Prostate gland (tissue), 2 donors: ENCODE results near the gene ADAMTSL3. TPM values are rescaled to one million over a fixed set of nuclear protein-coding genes. Genes with fewer than 3 reads are reported as not detected.

Source experiments
- DNase-seq: peaks from one replicate; pipeline ENCODE4 v3.0.0-alpha.2; 2019; ENCODE audit warnings: low spot score
- H3K27ac ChIP-seq, 2 donors: fragments of 200-600 bp; sonication (generic); 2 replicates each; pipeline ENCODE4 v1.5.1; 2017 to 2019
- H3K27me3 ChIP-seq: fragments of 200-600 bp; sonication (generic); replicated peaks from 2 replicates; pipeline ENCODE4 v1.5.1; 2019; ENCODE audit not compliant: insufficient read depth
- H3K36me3 ChIP-seq, 2 donors: fragments of 200-600 bp; sonication (generic); 1 replicate in 1 of 2; 2 replicates in 1 of 2; pipeline versions ENCODE4 v1.5.1 to v1.8.1; 2017 to 2019
- H3K4me1 ChIP-seq: fragments of 200-600 bp; sonication (generic); replicated peaks from 2 replicates; pipeline ENCODE4 v1.5.1; 2019
- H3K4me3 ChIP-seq, 2 donors: fragments of 200-600 bp; sonication (generic); 2 replicates each; pipeline ENCODE4 v1.5.1; 2017 to 2019
- H3K9me3 ChIP-seq: fragments of 200-600 bp; sonication (generic); 2 replicates; pipeline ENCODE4 v1.5.1; 2017
- POLR2A ChIP-seq: fragments of 450-650 bp; IDR thresholded peaks from one replicate; pipeline ENCODE4 v1.6.1; 2016; ENCODE audit warnings: antibody characterized with exemption, mild to moderate bottlenecking
- POLR2AphosphoS5 ChIP-seq: sonication (generic); formaldehyde crosslinking; IDR thresholded peaks from one replicate; pipeline ENCODE4 v1.6.1; 2017; ENCODE audit warnings: antibody characterized with exemption
- WGBS: methylation state at CpG from one replicate; pipeline ENCODE4 v1.1.5; 2018; 5-methylcytosine and 5-hydroxymethylcytosine counted together
- intact Hi-C: fragments of 100-400 bp; cut with DNase I; formaldehyde crosslinking; loops from one replicate; pipeline ENCODE4 v1.14.2; 2022
- total RNA-seq, 2 donors: library from RNA; depleted of rRNA; stranded (reverse); fragments of >200 nt; gene quantifications; one replicate each; pipeline ENCODE4 v1.1.0, GENCODE V29; 2016
- TF ChIP-seq, protein P1 (sequence below), 4 experiments: fragments of 200-600 bp in 2 of 4; fragments of 450-650 bp in 2 of 4; sonication (generic) in 2 of 4; IDR thresholded peaks; 1 replicate in 3 of 4; 2 replicates in 1 of 4; pipeline ENCODE4 v1.5.1; 2016 to 2019; ENCODE audit warnings: antibody characterized with exemption in 4 of 4, mild to moderate bottlenecking in 2 of 4, moderate library complexity in 2 of 4

The ADAMTSL3 gene
- total RNA-seq, 2 donors from 2014 or later = 4.5 to 25.2 TPM

DNA sequence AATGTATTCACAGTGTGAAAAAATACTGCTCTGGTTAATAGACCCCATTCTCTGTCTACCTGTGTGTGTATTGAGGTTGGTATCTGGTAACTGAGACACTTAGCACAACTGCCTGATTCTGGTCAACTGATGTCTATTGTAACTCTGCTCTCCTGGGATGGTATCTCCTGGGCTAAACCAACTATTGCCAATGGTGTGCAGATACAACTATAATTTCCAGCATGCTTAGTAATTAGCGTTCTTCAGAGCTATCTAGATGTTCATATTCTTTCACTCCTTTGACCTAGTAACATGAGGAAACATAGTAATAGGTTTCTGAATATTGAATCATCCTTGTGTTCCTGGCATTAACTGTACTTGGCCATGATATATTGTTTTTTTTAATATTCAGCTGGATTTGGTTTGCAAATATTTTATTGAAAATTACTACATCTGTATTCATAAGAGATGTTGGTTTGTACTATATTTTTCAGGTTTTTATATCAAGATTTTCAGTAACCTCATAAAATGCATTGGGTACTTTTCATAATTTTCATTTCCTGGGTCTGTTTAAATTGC lies 16.8 kb downstream of the ADAMTSL3 start:
- H3K27me3 ChIP-seq = no peaks in the 10 kb centered on the region
- H3K27ac ChIP-seq = no peak overlapping the region
- no peak for TF ChIP-seq POLR2AphosphoS5
- no peak for TF ChIP-seq POLR2A
- intact Hi-C loops = no loop called here
- WGBS = 60% methylated on average over 1 of the region's 1 CpG
- no peak overlapping the region for H3K4me3 ChIP-seq
- H3K36me3 ChIP-seq = no peaks in the 10 kb centered on the region
- H3K4me1 ChIP-seq = no peaks in the 10 kb centered on the region
- no peaks in the 10 kb centered on the region for H3K9me3 ChIP-seq
- no peak for DNase-seq

GRCh38 chr15:83671603-83672002 lies 17.7 kb downstream of the ADAMTSL3 start:
- DNase-seq = no peak
- TF ChIP-seq, protein P1, sequence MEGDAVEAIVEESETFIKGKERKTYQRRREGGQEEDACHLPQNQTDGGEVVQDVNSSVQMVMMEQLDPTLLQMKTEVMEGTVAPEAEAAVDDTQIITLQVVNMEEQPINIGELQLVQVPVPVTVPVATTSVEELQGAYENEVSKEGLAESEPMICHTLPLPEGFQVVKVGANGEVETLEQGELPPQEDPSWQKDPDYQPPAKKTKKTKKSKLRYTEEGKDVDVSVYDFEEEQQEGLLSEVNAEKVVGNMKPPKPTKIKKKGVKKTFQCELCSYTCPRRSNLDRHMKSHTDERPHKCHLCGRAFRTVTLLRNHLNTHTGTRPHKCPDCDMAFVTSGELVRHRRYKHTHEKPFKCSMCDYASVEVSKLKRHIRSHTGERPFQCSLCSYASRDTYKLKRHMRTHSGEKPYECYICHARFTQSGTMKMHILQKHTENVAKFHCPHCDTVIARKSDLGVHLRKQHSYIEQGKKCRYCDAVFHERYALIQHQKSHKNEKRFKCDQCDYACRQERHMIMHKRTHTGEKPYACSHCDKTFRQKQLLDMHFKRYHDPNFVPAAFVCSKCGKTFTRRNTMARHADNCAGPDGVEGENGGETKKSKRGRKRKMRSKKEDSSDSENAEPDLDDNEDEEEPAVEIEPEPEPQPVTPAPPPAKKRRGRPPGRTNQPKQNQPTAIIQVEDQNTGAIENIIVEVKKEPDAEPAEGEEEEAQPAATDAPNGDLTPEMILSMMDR (IDR thresholded peaks at IDR 0.05) = no peak
- no peak for TF ChIP-seq POLR2A
- Histone ChIP-seq H3K4me1 (no peaks in the 10 kb centered on the region), H3K27me3 (no peaks in the 10 kb centered on the region), H3K9me3 (no peaks in the 10 kb centered on the region), H3K4me3 (no peak overlapping the region), H3K36me3 (no peaks in the 10 kb centered on the region), H3K27ac (no peak overlapping the region)
- intact Hi-C loops = no loop called here
- WGBS = 70% methylated on average over 2 of the region's 2 CpGs

- H3K9me3 ChIP-seq = no peaks in the 10 kb centered on the region
- no peak for TF ChIP-seq POLR2AphosphoS5
- TF ChIP-seq, protein P1 (IDR thresholded peaks at IDR 0.05) = no peak
- TF ChIP-seq POLR2A = no peak
- 84% methylated on average over 1 of the region's 1 CpG for WGBS
- H3K4me1 ChIP-seq = no peaks in the 10 kb centered on the region
- intact Hi-C loops = no loop called here
- H3K27ac ChIP-seq = no peak overlapping the region
- H3K27me3 ChIP-seq = no peaks in the 10 kb centered on the region
- no peaks in the 10 kb centered on the region for H3K36me3 ChIP-seq
- no peak for DNase-seq
- H3K4me3 ChIP-seq = no peak overlapping the region
Measured at GRCh38 chr15:83673385-83673784, 19.5 kb downstream of the ADAMTSL3 start.

DNA sequence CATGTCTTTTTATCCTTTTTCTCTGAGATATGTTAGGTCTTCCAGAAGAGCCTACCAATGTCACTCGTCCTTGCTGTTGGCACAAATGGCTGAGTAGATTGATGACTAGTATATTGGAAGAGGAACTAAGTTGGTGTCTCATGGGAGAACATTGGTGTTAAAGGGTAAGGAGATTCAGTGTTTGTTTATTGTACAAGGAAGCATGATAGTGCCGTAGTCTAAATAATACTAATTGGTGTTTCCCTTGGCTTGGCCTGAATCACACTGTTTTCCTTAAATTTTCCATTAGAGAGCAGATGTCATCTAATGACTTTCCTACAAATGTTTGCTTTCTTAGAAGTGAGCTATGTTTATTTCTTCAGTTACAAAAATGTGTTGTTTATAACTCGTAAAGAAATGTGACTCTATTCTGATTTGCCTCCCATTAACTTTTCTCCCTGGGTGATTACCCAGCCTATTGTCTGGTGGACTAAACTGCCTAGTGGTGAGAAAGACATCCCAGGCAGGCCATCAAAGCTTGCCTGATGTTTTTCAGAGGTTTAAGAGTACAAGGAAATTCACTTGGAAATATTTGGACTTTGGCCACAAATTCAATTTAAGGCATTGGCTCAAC lies 28.7 kb downstream of the ADAMTSL3 start:
- Histone ChIP-seq H3K4me3 (no peak overlapping the region), H3K27me3 (no peaks in the 10 kb centered on the region), H3K36me3 (no peaks in the 10 kb centered on the region), H3K9me3 (no peaks in the 10 kb centered on the region), H3K4me1 (no peaks in the 10 kb centered on the region), H3K27ac (no peak overlapping the region)
- no peak for TF ChIP-seq POLR2A
- no peak for TF ChIP-seq POLR2AphosphoS5
- TF ChIP-seq, protein P1 (IDR thresholded peaks at IDR 0.05) = no peak
- intact Hi-C loops = no loop called here
- 45% methylated on average over 3 of the region's 3 CpGs for WGBS
- no peak for DNase-seq

DNA sequence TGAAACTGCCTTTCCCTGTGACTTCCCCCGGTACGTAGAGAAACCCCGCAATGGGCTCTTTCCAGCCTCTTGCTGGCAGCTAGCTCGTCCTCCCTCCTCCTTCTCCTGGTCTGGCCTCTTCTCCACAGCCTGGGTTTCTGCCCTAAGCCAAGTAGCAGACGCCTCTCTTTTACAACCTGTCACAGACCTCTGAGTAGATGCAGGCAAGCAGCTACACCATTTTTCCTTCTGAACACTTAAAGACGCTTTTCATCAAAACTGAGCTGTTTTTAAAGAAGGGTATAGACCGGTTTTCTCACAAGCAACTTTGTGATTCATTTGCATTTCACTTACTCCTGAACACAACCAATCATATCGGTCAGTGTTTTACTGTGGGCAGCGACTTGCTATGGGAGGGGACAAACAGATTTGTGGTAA lies 32.0 kb downstream of the ADAMTSL3 start:
- TF ChIP-seq POLR2A = no peak
- TF ChIP-seq POLR2AphosphoS5 = no peak
- TF ChIP-seq, protein P1 (IDR thresholded peaks at IDR 0.05) = no peak
- H3K27ac ChIP-seq = no peak overlapping the region
- no peaks in the 10 kb centered on the region for H3K4me1 ChIP-seq
- no peak overlapping the region for H3K4me3 ChIP-seq
- 43% methylated on average over 9 of the region's 9 CpGs for WGBS
- no peaks in the 10 kb centered on the region for H3K36me3 ChIP-seq
- no peaks in the 10 kb centered on the region for H3K27me3 ChIP-seq
- intact Hi-C loops = no loop called here
- no peaks in the 10 kb centered on the region for H3K9me3 ChIP-seq
- DNase-seq = no peak
